GM21423 (cell line): ENCODE results near the gene RPL5.
"Not testable (repeated sequence)": the region's sequence is repeated elsewhere in the genome, so short reads cannot be mapped to it uniquely, and the experiment has no call there.

Experiments used
- ATAC-seq: cut with Tn5 transposase; IDR thresholded peaks from one replicate; pipeline ENCODE4 v1.9.1; 2021; ENCODE audit warnings: mild to moderate bottlenecking, moderate library complexity; ENCODE audit not compliant: unreplicated experiment

RPL5 gene

GRCh38 chr1:92831762-92832536 lies at the start of gene RPL5:
Gene RPL5, plus strand, starts transcription at chr1:92832040. Its CDS starts 75 bp downstream, at chr1:92832115.
- ATAC-seq = peak; percentile 92

- ATAC-seq = not testable (repeated sequence)
Observed at GRCh38 chr1:92783550-92783949, 48.3 kb upstream of the RPL5 start.

- peak; percentile 17 for ATAC-seq
Observed at GRCh38 chr1:92784021-92784638, 47.7 kb upstream of the RPL5 start.

DNA sequence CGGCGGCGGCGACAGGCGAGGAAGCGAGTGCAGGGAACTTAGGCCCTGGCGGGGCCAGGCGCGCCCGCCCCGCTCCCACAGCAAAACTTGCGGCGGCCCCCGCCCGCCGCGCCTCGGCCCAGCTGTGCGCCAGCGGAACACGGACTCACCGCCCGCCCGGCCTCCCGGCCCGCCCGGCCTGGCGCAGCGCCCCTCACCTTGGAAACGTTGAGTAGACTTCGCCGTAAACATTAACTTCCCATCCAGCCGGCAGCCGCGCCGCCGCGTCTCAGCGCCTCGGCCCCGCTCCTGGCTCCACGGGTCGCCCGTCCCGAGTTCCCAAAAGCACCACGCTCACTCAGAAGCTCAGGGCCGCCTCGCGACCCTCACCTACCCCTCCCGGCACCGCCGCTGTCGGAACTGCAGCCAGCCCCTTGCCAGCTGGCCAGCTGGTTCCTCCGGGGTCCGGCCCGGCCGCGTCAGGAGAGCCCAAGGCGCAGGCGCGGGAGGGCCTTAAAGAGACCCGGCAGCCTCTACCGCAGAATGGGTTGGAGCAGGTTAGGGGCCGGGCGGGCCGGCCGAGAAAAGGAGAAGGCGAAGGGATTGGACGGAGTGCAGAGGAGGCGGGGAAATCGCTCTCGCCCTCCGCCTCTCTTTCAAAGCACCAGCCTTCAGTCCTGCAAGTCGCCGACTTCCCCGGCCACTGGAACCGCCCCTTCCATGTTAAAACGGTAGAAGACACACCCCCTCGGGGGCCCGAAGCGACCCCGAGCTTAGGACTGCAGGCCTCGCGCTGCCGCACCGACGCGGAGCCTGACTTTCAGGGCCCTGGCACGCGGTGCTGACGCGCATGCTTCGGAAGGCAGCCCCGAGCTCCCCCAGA lies 47.0 kb upstream of the RPL5 start, which contains the start of gene EVI5:
Gene EVI5 (minus strand): TSS at position 470 of the 862 bp plus-strand sequence. CDS start 48,562 bp downstream, outside the sequence.
- ATAC-seq = peak; percentile 91

DNA sequence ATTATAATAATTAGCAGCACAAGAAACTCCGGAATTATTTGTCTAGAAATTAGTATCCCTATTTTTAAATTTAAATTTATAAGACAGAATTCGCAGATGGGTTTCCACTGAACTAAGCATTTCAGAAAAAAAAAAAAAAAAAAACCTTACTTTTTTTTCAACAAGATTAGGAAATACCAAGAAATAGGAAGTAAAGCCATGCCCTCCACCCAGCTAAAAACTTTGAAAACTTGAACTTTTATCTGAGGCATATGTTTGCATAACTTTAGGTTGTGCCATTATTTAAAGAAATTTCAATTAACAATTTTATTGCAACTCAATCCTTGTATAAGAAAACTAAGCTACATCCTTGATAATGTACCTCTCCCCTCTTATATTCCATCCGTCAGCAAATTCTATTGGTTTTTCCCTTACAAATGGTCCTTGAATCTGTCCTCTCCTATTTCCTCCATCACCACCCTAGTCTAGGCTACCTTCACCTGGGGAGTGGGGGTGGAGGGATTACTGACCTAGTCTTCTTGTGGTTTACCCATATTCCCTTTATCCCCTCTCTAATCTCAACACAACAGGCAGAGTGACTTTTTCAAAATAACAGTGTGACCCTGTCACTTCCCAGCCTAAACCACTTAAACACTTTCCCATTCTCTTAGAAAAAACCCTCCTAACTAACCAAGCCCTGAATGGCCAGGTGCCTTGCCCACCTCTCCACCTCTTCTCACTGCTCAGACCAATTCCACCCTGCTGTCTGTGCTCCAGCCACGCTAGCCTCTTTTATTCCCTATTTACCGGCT lies 45.5 kb upstream of the RPL5 start:
- ATAC-seq = no peak

GRCh38 chr1:92790081-92790480 lies 41.8 kb upstream of the RPL5 start:
- no peak for ATAC-seq

- no peak for ATAC-seq
Observed at GRCh38 chr1:92790867-92791266, 41.0 kb upstream of the RPL5 start.

DNA sequence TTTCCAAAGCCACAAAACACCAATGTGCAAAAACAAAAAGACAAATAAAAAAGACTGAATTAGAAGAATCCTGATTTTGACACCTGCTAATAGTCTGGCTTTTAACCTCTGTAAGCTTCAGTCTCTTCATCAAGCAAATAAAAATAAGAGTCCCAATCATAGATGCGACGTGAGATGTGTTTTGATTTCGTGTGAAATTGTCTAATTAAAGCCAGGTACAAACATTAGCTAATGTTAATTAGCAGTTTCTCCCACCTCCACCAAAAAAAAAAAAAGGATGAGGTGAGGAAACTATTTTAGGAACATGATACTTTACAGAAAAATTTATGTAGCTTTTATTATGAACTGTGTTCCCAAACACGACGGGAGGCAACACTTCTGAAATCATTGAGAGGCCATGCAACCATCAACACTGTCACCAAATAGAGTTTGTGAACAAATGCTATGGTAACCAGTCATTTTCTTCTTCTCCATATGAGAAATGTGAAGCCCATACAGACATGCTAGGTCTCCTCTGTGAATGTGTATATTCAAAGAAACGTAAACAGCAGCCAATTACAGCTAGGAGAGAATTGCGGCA lies 40.3 kb upstream of the RPL5 start:
- ATAC-seq = no peak

- no peak for ATAC-seq
Observed at GRCh38 chr1:92792340-92792782, 39.5 kb upstream of the RPL5 start.

GRCh38 chr1:92795166-92795565 lies 36.7 kb upstream of the RPL5 start:
- ATAC-seq = no peak

DNA sequence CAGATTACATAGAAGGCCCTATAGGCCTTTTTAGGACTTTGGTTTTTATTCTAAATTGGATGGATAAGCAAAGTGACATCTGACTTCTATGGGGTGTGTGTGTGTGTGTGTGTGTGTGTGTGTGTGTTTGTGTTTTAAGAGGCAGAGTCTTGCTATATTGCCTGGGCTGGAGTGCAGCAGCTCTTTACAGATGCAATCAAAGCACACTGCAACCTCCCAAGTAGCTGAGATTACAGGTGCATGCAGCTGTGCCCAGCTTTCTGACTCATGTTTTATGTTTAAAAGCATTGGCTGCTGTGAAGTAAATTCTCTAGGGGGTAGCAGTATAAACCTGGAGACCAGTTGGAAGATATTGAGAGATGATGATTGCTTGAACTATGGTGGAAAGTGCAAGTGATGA lies 34.5 kb upstream of the RPL5 start:
- no peak for ATAC-seq

GRCh38 chr1:92797961-92798360 lies 33.9 kb upstream of the RPL5 start:
- ATAC-seq = no peak

DNA sequence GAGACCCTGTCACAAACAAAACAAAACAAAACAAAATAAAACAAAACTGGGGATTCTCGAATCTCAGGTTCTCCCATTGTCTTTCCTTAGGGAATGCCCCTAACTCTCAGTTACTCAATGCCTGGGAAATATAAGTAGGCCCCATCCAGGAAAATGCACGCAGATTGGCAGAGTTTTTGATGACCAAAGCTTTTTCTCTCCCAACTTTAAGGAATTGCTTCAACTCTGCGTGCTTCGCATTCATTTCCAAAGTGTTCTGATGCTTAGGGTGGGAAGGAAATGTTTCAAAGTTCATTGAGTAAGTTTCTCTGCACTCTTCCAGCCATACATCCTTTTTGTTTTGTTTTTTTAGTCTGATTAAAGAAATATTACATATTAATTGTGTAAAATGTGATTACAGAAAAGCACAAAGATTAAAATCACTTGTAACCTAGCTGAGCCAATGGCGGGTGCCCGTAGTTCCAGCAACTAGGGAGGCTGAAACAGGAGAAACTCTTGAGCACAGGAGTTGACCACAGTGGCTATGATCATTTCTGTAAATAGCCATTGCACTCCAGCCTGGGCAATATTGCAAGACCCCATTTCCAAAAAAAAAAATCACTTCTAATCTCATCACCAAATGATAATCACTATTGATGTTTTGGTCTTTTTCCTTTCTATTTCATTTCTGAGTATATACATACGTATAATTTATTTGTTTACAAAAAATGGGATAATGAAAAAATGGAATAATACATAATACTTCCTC lies 28.5 kb upstream of the RPL5 start:
- no peak for ATAC-seq

- ATAC-seq = peak; percentile 56
Observed at GRCh38 chr1:92804721-92805201, 27.1 kb upstream of the RPL5 start.

DNA sequence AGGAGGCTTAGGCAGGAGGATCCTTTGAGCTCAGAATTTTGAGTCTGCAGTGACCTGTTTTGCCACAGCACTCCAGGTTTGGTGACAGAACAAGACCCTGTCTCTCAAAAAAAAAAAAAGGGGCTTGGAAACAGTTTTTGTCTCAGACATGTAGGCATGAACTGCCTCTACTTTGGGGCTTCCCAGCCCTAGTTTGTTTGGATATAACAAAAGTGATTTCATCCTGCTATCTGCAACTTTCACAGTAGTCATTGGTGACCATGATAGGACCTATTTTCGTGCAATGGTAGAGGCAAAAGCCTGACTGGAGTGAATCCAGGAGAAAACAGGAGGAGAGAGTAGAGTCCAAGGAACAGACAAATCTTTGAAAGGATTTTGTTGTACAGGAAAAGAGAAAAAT lies 26.6 kb upstream of the RPL5 start:
- no peak for ATAC-seq

GRCh38 chr1:92808381-92808780 lies 23.5 kb upstream of the RPL5 start:
- ATAC-seq = no peak

DNA sequence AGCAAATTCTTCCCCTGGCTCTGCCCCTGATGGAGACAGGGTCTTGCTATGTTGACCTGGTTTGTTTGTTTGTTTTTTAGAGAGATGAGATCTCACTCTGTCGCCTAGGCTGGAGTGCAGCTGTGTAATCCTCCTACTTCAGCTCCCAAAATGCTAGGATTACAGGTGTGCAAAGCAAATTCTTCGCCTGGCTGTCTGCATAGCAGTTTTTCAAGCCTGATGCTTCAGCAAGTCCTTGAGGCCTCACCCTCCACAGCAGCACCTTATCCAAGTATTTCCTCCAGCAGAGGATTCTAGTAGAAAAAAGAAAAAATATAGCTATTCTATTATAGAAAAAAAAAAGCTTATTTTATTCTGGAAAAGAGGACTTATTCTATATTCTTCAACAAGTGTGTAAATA lies 15.1 kb upstream of the RPL5 start:
- ATAC-seq = no peak

DNA sequence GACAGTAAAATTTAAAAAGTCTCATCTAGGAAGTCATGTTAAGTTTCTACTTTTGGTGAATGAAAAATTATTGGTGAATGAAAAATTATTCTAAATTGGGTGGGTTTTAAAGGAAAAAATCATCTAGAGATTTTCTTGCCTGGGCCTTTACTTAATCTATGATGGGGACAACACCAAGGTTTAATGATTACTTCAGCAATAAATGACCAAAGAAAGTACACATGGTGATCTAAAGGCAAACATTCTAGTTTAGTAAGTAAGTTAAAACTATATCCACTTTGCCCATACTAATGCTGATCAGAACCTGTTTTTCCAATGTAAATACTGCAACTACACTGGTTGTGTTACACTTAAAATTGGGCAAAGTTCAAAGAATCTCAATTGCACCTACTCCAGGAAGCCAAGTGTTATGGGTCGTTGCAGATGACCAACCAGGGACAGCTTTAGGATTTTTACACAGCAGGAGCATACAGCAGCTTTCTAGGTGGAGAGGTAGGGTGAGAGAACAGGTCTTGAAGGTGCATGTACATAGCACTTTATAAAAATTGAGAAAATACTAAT lies 14.6 kb upstream of the RPL5 start:
- no peak for ATAC-seq
